HFF-Myc (cell line): ENCODE data around the gene SCIMP.
"Not testable (repeated sequence)": the region's sequence is repeated elsewhere in the genome, so short reads cannot be mapped to it uniquely, and the experiment has no call there.

Experiments used
- DNase-seq: peaks from one replicate; pipeline ENCODE4 v3.0.0-alpha.2; 2011; ENCODE audit warnings: low read depth; ENCODE audit errors: extremely low read depth
- H3K4me3 ChIP-seq: replicated peaks from 2 replicates; pipeline ENCODE4 v1.5.1; 2011; ENCODE audit warnings: low read depth, mild to moderate bottlenecking, control low read depth, low read length
- TF ChIP-seq, protein P1 (sequence below): IDR thresholded peaks from 2 replicates; pipeline ENCODE4 v1.5.1; 2012; ENCODE audit warnings: mild to moderate bottlenecking, low read depth, low read length, control low read depth; ENCODE audit errors: missing control alignments

SCIMP gene

DNA sequence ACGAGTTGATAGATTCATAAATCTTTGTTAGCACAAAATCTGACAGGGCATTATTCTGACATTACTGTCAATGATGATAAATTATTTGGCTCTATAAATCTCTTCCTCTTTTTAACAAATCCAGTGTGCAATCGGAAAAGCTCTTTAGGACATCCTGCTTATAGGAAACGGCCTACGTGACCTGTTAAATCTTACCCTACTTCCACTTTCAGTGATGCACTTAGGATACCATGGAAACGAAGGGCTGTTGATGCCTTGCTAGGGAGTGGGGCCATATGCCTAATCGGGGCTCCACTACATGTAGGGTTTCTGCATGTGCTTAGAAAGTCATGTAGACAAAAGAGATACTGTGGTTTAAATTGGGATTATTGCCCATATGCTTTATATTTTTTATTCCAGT is 70.2 kb downstream of the SCIMP start:
- TF ChIP-seq, protein P1, sequence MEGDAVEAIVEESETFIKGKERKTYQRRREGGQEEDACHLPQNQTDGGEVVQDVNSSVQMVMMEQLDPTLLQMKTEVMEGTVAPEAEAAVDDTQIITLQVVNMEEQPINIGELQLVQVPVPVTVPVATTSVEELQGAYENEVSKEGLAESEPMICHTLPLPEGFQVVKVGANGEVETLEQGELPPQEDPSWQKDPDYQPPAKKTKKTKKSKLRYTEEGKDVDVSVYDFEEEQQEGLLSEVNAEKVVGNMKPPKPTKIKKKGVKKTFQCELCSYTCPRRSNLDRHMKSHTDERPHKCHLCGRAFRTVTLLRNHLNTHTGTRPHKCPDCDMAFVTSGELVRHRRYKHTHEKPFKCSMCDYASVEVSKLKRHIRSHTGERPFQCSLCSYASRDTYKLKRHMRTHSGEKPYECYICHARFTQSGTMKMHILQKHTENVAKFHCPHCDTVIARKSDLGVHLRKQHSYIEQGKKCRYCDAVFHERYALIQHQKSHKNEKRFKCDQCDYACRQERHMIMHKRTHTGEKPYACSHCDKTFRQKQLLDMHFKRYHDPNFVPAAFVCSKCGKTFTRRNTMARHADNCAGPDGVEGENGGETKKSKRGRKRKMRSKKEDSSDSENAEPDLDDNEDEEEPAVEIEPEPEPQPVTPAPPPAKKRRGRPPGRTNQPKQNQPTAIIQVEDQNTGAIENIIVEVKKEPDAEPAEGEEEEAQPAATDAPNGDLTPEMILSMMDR, result no peak
- no peak for DNase-seq
- H3K4me3 ChIP-seq, result no peak overlapping the region

DNA sequence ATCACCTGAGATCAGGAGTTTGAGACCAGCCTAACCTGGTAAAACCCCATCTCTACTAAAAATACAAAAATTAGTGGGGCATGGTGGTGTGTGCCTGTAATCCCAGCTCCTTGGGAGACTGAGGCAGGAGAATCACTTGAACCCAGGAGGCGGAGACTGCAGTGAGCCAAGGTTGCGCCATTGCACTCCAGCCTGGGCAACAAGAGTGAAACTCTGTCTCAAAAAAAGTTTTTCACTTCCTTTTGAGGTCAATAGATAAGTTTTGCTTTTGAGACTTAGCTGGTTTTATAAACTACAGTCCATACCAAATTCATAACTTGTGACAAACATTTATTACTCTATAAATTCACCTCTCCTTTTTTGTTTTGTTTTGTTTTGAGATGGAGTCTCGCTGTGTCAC is 72.9 kb downstream of the SCIMP start:
- DNase-seq, H3K4me3 ChIP-seq: not testable (repeated sequence)

DNA sequence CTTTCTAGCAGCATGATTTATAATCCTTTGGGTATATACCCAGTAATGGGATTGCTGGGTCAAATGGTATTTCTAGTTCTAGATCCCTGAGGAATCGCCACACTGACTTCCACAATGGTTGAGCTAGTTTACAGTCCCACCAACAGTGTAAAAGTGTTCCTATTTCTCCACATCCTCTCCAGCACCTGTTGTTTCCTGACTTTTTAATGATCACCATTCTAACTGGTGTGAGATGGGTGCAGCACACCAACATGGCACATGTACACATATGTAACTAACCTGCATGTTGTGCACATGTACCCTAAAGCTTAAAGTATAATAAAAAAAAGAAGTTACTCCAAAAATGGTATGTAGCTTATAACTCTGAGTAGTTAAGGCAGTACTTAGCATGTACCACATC is 74.0 kb downstream of the SCIMP start:
- not testable (repeated sequence) for H3K4me3 ChIP-seq, DNase-seq
